Calu3 (cell line): ENCODE results near the gene APOA5. TPM values are rescaled to one million over a fixed set of nuclear protein-coding genes. Genes with fewer than 3 reads are reported as not detected.

ENCODE experiments used
- BruUV-seq: library from RNA; stranded (reverse); fragments of 400-500 nt; replicated peaks from 2 replicates; lab custom pipeline; 2021; lab: Mats Ljungman, UMichigan
- CTCF ChIA-PET: fragments of 300-600 bp; sonication (Branson Sonifier 250); formaldehyde crosslinking; loops from one replicate; lab custom pipeline; 2022; ENCODE audit warnings: antibody characterized with exemption; lab: Charles Lee
- DNase-seq: peaks from one replicate; pipeline ENCODE4 v3.0.0; 2022
- H3K27ac Mint-ChIP-seq: one replicate; pipeline ENCODE4 v1.8.0; 2022; ENCODE audit warnings: mixed read lengths; ENCODE audit not compliant: unreplicated experiment
- H3K27me3 Mint-ChIP-seq: one replicate; pipeline ENCODE4 v1.8.0; 2022; ENCODE audit warnings: mixed read lengths; ENCODE audit not compliant: unreplicated experiment
- H3K36me3 Mint-ChIP-seq: one replicate; pipeline ENCODE4 v1.8.0; 2022; ENCODE audit warnings: mild to moderate bottlenecking, moderate library complexity, mixed read lengths; ENCODE audit not compliant: insufficient read depth, unreplicated experiment
- H3K4me1 Mint-ChIP-seq: one replicate; pipeline ENCODE4 v1.8.0; 2022; ENCODE audit warnings: mild to moderate bottlenecking, low read depth, mixed read lengths; ENCODE audit not compliant: unreplicated experiment
- H3K4me3 Mint-ChIP-seq: one replicate; pipeline ENCODE4 v1.8.0; 2022; ENCODE audit warnings: mild to moderate bottlenecking, low read depth, moderate library complexity, mixed read lengths; ENCODE audit not compliant: unreplicated experiment
- H3K9me3 Mint-ChIP-seq: one replicate; pipeline ENCODE4 v1.8.0; 2022; ENCODE audit warnings: low read depth, mixed read lengths; ENCODE audit not compliant: unreplicated experiment
- intact Hi-C: fragments of 100-400 bp; cut with micrococcal nuclease; formaldehyde crosslinking; loops from one replicate; pipeline ENCODE4 v1.10.0; 2022; ENCODE audit not compliant: unreplicated experiment
- total RNA-seq: library from RNA; stranded (reverse); gene quantifications from 2 replicates; pipeline ENCODE4 v1.2.3, GENCODE V29; 2022
- TF ChIP-seq, protein P1 (sequence below): fragments of 200-600 bp; IDR thresholded peaks from one replicate; pipeline ENCODE4 v1.8.0; 2022; ENCODE audit warnings: antibody characterized with exemption; ENCODE audit not compliant: unreplicated experiment

Gene APOA5
- total RNA-seq, 1 experiment from 2014 or later: not detected

DNA sequence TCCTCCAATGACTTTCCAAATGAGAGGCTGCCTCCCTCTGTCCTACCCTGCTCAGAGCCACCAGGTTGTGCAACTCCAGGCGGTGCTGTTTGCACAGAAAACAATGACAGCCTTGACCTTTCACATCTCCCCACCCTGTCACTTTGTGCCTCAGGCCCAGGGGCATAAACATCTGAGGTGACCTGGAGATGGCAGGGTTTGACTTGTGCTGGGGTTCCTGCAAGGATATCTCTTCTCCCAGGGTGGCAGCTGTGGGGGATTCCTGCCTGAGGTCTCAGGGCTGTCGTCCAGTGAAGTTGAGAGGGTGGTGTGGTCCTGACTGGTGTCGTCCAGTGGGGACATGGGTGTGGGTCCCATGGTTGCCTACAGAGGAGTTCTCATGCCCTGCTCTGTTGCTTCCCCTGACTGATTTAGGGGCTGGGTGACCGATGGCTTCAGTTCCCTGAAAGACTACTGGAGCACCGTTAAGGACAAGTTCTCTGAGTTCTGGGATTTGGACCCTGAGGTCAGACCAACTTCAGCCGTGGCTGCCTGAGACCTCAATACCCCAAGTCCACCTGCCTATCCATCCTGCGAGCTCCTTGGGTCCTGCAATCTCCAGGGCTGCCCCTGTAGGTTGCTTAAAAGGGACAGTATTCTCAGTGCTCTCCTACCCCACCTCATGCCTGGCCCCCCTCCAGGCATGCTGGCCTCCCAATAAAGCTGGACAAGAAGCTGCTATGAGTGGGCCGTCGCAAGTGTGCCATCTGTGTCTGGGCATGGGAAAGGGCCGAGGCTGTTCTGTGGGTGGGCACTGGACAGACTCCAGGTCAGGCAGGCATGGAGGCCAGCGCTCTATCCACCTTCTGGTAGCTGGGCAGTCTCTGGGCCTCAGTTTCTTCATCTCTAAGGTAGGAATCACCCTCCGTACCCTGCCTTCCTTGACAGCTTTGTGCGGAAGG is 40.9 kb upstream of the APOA5 start:
- Mint-ChIP-seq H3K4me1 (no peaks in the 10 kb centered on the region), H3K27ac (no peak overlapping the region), H3K9me3 (no peaks in the 10 kb centered on the region), H3K4me3 (no peak overlapping the region), H3K27me3 (peaks cover 14% of the 10 kb centered on the region), H3K36me3 (no peaks in the 10 kb centered on the region)
- DNase-seq: no peak
- intact Hi-C loops: no loop called here
- no TSS peak for BruUV-seq
- CTCF ChIA-PET: no interaction called here
- TF ChIP-seq, protein P1, sequence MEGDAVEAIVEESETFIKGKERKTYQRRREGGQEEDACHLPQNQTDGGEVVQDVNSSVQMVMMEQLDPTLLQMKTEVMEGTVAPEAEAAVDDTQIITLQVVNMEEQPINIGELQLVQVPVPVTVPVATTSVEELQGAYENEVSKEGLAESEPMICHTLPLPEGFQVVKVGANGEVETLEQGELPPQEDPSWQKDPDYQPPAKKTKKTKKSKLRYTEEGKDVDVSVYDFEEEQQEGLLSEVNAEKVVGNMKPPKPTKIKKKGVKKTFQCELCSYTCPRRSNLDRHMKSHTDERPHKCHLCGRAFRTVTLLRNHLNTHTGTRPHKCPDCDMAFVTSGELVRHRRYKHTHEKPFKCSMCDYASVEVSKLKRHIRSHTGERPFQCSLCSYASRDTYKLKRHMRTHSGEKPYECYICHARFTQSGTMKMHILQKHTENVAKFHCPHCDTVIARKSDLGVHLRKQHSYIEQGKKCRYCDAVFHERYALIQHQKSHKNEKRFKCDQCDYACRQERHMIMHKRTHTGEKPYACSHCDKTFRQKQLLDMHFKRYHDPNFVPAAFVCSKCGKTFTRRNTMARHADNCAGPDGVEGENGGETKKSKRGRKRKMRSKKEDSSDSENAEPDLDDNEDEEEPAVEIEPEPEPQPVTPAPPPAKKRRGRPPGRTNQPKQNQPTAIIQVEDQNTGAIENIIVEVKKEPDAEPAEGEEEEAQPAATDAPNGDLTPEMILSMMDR: no peak

DNA sequence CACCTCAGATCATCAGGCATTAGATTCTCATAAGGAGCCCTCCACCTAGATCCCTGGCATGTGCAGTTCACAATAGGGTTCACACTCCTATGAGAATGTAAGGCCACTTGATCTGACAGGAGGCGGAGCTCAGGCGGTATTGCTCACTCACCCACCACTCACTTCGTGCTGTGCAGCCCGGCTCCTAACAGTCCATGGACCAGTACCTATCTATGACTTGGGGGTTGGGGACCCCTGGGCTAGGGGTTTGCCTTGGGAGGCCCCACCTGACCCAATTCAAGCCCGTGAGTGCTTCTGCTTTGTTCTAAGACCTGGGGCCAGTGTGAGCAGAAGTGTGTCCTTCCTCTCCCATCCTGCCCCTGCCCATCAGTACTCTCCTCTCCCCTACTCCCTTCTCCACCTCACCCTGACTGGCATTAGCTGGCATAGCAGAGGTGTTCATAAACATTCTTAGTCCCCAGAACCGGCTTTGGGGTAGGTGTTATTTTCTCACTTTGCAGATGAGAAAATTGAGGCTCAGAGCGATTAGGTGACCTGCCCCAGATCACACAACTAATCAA is 40.2 kb upstream of the APOA5 start:
- Mint-ChIP-seq H3K9me3 (no peaks in the 10 kb centered on the region), H3K27ac (no peak overlapping the region), H3K27me3 (peaks cover 14% of the 10 kb centered on the region), H3K4me3 (no peak overlapping the region), H3K36me3 (no peaks in the 10 kb centered on the region), H3K4me1 (no peaks in the 10 kb centered on the region)
- CTCF ChIA-PET: no interaction called here
- no peak for DNase-seq
- intact Hi-C loops: no loop called here
- no TSS peak for BruUV-seq
- TF ChIP-seq, protein P1: no peak

DNA sequence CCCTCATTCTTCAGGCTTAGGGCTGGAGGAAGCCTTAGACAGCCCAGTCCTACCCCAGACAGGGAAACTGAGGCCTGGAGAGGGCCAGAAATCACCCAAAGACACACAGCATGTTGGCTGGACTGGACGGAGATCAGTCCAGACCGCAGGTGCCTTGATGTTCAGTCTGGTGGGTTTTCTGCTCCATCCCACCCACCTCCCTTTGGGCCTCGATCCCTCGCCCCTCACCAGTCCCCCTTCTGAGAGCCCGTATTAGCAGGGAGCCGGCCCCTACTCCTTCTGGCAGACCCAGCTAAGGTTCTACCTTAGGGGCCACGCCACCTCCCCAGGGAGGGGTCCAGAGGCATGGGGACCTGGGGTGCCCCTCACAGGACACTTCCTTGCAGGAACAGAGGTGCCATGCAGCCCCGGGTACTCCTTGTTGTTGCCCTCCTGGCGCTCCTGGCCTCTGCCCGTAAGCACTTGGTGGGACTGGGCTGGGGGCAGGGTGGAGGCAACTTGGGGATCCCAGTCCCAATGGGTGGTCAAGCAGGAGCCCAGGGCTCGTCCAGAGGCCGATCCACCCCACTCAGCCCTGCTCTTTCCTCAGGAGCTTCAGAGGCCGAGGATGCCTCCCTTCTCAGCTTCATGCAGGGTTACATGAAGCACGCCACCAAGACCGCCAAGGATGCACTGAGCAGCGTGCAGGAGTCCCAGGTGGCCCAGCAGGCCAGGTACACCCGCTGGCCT is 38.7 kb upstream of the APOA5 start:
- intact Hi-C loops: no loop called here
- H3K27me3 Mint-ChIP-seq: peaks cover 13% of the 10 kb centered on the region
- CTCF ChIA-PET: no interaction called here
- H3K4me1 Mint-ChIP-seq: no peaks in the 10 kb centered on the region
- H3K9me3 Mint-ChIP-seq: no peaks in the 10 kb centered on the region
- no peak for DNase-seq
- TF ChIP-seq, protein P1: no peak
- no peaks in the 10 kb centered on the region for H3K36me3 Mint-ChIP-seq
- BruUV-seq: no TSS peak
- no peak overlapping the region for H3K27ac Mint-ChIP-seq
- no peak overlapping the region for H3K4me3 Mint-ChIP-seq

DNA sequence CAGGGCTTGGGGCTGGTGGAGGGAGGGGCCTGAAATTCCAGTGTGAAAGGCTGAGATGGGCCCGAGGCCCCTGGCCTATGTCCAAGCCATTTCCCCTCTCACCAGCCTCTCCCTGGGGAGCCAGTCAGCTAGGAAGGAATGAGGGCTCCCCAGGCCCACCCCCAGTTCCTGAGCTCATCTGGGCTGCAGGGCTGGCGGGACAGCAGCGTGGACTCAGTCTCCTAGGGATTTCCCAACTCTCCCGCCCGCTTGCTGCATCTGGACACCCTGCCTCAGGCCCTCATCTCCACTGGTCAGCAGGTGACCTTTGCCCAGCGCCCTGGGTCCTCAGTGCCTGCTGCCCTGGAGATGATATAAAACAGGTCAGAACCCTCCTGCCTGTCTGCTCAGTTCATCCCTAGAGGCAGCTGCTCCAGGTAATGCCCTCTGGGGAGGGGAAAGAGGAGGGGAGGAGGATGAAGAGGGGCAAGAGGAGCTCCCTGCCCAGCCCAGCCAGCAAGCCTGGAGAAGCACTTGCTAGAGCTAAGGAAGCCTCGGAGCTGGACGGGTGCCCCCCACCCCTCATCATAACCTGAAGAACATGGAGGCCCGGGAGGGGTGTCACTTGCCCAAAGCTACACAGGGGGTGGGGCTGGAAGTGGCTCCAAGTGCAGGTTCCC is 38.0 kb upstream of the APOA5 start, which contains the start of gene APOC3:
Gene APOC3, plus strand, starts transcription at position 383 of the 659 bp plus-strand sequence. CDS start 676 bp downstream, outside the sequence.
- TF ChIP-seq, protein P1: no peak
- Mint-ChIP-seq H3K27ac (no peak within 1 kb of the TSS), H3K4me3 (no peak within 1 kb of the TSS), H3K9me3 (no peaks in the 10 kb centered on the region), H3K36me3 (no peaks in the 10 kb centered on the region), H3K27me3 (peaks cover 6% of the 10 kb centered on the region), H3K4me1 (no peaks in the 10 kb centered on the region)
- intact Hi-C loops: no loop called here
- BruUV-seq: no TSS peak
- DNase-seq: no peak
- CTCF ChIA-PET: no interaction called here
